Measurements from ENCODE around the gene DRAXIN. TPM values are rescaled to one million over a fixed set of nuclear protein-coding genes. Genes with fewer than 3 reads are reported as not detected.

DRAXIN gene
- total and polyA plus RNA-seq, 4 donors = 0.04 to 0.31 (median 0.14) TPM

- no peak overlapping the region for H3K4me3 ChIP-seq
- whole genome bisulfite sequencing, 2 donors = 21 to 48% methylated on average over 15 of the region's 15 CpGs
- H3K27me3 ChIP-seq (ENCODE audit: control insufficient read depth in 3 of 3, insufficient read depth in 3 of 3, low read length in 2 of 3) = no peaks in the 10 kb centered on the region
- ATAC-seq (ENCODE audit: insufficient read depth, low FRiP score) (no peak), DNase-seq (no peak)
- H3K27ac ChIP-seq (ENCODE audit: low read depth in 1 of 2, low read length in 1 of 2) = peak overlapping the region in 1 of 2 donors; percentile 40
- H3K36me3 ChIP-seq (ENCODE audit: control insufficient read depth in 4 of 4, insufficient read depth in 4 of 4, low read length in 4 of 4) = peaks cover 0 to 6% (median 0%) of the 10 kb centered on the region in 4 donors
- H3K9me3 ChIP-seq (ENCODE audit: control insufficient read depth in 4 of 4, insufficient read depth in 3 of 4, low read length in 3 of 4) = no peaks in the 10 kb centered on the region
- no peak overlapping the region for H3K9ac ChIP-seq (ENCODE audit: insufficient read depth in 1 of 2, low read length in 2 of 2)
- TF ChIP-seq CTCF (IDR thresholded peaks at IDR 0.05; ENCODE audit: control extremely low read depth, extremely low read depth) = no peak
- peaks cover 0 to 20% (median 6%) of the 10 kb centered on the region in 5 donors for H3K4me1 ChIP-seq (ENCODE audit: control insufficient read depth in 5 of 5, insufficient read depth in 5 of 5, low read length in 5 of 5)
Measured at GRCh38 chr1:11740258-11741192, 49.0 kb downstream of the DRAXIN start.

GRCh38 chr1:11741482-11741881, 50.0 kb downstream of the DRAXIN start:
- ATAC-seq (ENCODE audit: insufficient read depth, low FRiP score) = no peak
- Histone ChIP-seq H3K36me3 (ENCODE audit: control insufficient read depth in 4 of 4, insufficient read depth in 4 of 4, low read length in 4 of 4) (peaks cover 0 to 14% (median 3%) of the 10 kb centered on the region in 4 donors), H3K9ac (ENCODE audit: insufficient read depth in 1 of 2, low read length in 2 of 2) (no peak overlapping the region), H3K27me3 (ENCODE audit: control insufficient read depth in 3 of 3, insufficient read depth in 3 of 3, low read length in 2 of 3) (no peaks in the 10 kb centered on the region), H3K9me3 (ENCODE audit: control insufficient read depth in 4 of 4, insufficient read depth in 3 of 4, low read length in 3 of 4) (no peaks in the 10 kb centered on the region), H3K4me1 (ENCODE audit: control insufficient read depth in 5 of 5, insufficient read depth in 5 of 5, low read length in 5 of 5) (peaks cover 0 to 18% (median 5%) of the 10 kb centered on the region in 5 donors), H3K27ac (ENCODE audit: low read depth in 1 of 2, low read length in 1 of 2) (no peak overlapping the region), H3K4me3 (no peak overlapping the region)
- DNase-seq = no peak
- no peak for TF ChIP-seq CTCF (IDR thresholded peaks at IDR 0.05; ENCODE audit: control extremely low read depth, extremely low read depth)
- 87 to 90% methylated on average over 4 of the region's 4 CpGs for WGBS, 2 donors

- no peak for TF ChIP-seq CTCF (IDR thresholded peaks at IDR 0.05; ENCODE audit: control extremely low read depth, extremely low read depth)
- H3K36me3 ChIP-seq (ENCODE audit: control insufficient read depth in 4 of 4, insufficient read depth in 4 of 4, low read length in 4 of 4) = peaks cover 0 to 15% (median 3%) of the 10 kb centered on the region in 4 donors
- peaks cover 0 to 17% (median 5%) of the 10 kb centered on the region in 5 donors for H3K4me1 ChIP-seq (ENCODE audit: control insufficient read depth in 5 of 5, insufficient read depth in 5 of 5, low read length in 5 of 5)
- H3K9me3 ChIP-seq (ENCODE audit: control insufficient read depth in 4 of 4, insufficient read depth in 3 of 4, low read length in 3 of 4) = no peaks in the 10 kb centered on the region
- H3K27me3 ChIP-seq (ENCODE audit: control insufficient read depth in 3 of 3, insufficient read depth in 3 of 3, low read length in 2 of 3) = no peaks in the 10 kb centered on the region
- WGBS, 2 donors = 72 to 86% methylated on average over 5 of the region's 5 CpGs
- H3K4me3 ChIP-seq = no peak overlapping the region
- H3K27ac ChIP-seq (ENCODE audit: low read depth in 1 of 2, low read length in 1 of 2) = no peak overlapping the region
- no peak for DNase-seq
- H3K9ac ChIP-seq (ENCODE audit: insufficient read depth in 1 of 2, low read length in 2 of 2) = no peak overlapping the region
- no peak for ATAC-seq (ENCODE audit: insufficient read depth, low FRiP score)
Measured at GRCh38 chr1:11741919-11742558, 50.5 kb downstream of the DRAXIN start.
